GM19438 (cell line): Measurements from ENCODE around the gene RSBN1L.
"Not testable (repeated sequence)": the region's sequence is repeated elsewhere in the genome, so short reads cannot be mapped to it uniquely, and the experiment has no call there.

Experiments used
- ATAC-seq: cut with Tn5 transposase; IDR thresholded peaks from one replicate; pipeline ENCODE4 v1.9.1; 2021; ENCODE audit warnings: low read depth; ENCODE audit not compliant: unreplicated experiment

Gene RSBN1L

DNA sequence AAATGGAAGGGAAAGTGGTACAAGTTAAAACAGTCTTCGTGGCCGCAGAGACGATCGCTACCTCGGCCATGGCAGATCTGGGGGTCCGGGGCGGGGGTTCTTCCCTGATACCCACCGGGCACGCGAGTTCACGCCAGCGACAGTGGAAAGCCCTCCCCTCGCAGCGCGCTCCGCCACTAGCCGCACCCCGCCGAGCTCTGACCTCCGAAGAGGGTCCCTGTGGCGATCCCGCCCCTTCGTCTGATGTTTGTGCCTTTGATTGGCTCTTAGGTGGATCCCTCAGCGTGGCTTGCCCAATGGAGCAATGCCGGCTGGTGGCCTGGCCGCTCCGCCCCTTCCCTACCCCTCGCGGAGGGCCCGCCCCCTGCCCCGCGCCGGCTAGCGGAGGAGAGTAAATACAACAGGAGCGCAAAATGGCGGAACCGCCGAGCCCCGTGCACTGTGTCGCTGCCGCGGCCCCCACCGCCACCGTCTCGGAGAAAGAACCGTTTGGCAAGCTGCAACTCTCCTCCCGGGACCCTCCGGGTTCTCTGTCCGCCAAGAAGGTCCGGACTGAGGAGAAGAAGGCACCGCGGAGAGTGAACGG, at the start of gene RSBN1L:
RSBN1L (plus strand) TSS at position 403 of the 586 bp plus-strand sequence; CDS start at position 414, 11 bp downstream.
- ATAC-seq, result peak; percentile 84

DNA sequence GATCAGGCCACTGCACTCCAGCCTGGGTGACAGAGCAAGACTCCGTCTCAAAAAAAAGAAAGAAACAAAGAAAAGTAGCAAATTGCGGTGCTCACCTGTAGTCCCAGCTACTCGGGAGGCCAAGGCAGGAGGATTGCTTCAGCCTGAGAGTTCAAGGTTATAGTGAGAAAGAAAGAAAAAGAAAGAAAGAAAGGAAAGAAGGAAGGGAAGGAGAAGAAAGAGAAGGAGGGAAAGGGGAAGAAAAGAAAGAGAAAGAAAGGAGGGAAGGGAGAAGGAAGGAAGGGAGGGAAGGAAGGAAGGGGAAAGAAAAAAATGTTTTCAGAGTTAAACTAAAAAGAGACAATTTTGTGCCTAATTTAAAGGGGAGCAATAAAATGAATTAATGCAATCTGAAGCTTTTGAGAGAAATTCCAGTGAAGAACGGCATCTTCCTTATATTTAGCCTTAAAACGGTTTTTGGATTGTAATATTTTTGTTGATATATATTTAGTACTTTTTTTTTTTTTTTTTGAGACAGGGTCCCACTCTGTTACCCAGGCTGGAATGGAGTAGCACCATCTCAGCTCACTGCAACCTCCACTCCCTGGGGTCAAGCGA, 47.4 kb upstream of the RSBN1L start:
- ATAC-seq, result no peak

DNA sequence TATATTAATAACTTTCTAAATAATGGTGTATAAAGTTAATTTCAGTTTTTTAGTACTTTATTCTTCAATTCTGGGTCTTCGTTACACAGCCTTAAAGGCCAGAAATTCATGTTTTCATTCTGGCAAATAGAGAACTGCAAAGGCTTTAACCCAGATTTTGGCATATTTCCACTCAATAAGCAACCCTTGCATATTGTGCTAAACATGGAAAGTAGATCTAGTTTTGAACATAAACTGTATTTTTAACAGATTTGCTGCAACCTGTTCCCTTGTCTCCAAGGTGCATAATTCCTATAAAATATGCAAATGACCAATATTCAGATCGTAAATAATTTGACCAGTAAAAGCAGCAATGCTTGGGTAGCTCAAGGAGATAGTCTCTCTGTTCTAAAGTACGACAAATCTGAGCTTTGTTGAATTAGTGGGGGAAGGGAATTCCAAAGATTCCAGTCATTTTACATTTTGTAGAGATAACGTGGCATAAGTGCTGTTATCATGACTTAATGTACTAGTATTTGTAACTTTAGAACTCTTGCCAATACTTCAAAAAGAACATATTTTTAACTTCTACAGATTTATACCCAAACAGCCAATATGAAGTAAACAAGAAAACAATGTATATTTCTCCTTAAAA, 46.4 kb upstream of the RSBN1L start:
- ATAC-seq, result no peak

DNA sequence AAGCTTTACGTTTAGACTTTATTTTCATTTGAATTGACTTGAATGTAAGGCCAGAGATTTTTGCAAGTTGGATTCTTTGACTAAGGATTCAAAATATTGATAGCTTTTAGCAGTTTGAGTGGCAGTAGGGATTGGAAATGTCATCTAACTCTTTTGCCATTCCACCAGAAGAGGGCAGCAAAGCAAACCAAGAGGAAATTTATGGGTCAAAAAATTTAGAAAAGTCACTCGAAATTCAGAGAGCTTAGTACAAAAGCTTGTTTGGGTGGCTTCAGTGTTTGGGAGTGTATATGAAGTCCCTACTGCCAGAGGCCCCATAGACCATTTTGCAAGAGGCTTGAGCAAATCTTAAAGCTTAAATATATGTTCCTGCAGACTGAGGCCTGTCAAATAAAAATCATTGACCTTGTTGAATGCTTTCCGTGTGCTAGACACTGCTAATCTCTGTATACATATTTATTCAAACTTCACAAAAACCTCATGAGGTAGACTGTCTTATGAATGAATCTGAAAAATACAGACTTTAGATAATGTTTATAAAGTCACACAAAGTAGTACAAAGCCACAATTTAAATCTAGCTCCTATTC, 44.6 kb upstream of the RSBN1L start:
- no peak for ATAC-seq

DNA sequence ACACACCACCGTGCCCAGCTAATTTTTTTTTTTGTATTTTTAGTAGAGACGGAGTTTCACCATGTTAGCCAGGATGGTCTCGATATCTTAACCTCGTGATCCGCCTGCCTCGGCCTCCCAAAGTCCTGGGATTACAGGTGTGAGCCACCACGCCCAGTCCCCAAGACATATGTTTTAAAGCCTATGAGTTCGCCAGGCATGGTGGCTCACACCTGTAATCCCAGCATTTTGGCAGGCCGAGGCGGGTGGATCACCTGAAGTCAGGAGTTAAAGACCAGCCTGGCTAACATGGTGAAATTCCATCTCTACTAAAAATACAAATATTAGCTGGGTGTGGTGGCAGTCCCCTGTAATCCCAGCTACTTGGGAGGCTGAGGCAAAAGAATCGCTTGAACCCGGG, 43.4 kb upstream of the RSBN1L start:
- not testable (repeated sequence) for ATAC-seq

DNA sequence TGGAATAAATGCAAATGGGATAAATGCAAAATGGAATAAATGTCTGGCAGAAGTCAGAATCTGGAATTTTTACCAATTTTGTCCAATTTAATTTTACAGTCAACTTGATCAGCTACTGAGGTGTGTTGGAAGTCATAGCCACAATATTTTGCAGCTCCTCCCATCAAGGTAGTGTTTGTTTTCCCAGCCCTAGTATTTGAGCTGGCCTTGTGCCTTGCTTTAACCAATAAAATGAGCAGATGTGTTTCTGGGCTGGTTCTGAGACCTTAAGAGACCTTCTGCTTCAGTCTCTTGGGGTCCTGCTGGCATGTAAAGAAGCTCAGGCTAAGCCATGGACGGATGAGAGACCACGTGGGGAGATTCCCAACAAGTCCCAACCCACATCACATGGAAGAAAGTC, 42.7 kb upstream of the RSBN1L start:
- ATAC-seq, result no peak

DNA sequence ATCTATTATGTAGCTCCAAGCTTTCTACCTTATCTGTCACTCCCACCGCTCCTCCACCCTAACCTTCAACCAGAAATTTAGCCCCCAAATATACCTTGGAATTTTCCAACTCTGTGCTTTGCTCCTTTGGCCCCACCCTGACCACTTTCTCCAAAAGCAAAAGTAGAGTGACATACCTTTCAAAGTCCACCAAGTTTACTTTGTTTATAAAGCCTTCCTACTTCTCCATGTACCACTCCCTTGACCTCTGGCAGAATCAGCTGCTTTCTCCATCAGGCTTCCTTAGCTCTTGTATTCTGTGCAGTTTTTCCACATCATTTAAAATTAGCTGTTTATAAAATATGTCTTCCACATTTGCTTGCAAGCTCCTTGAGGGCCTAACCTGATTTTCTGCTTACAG, 40.9 kb upstream of the RSBN1L start:
- no peak for ATAC-seq

DNA sequence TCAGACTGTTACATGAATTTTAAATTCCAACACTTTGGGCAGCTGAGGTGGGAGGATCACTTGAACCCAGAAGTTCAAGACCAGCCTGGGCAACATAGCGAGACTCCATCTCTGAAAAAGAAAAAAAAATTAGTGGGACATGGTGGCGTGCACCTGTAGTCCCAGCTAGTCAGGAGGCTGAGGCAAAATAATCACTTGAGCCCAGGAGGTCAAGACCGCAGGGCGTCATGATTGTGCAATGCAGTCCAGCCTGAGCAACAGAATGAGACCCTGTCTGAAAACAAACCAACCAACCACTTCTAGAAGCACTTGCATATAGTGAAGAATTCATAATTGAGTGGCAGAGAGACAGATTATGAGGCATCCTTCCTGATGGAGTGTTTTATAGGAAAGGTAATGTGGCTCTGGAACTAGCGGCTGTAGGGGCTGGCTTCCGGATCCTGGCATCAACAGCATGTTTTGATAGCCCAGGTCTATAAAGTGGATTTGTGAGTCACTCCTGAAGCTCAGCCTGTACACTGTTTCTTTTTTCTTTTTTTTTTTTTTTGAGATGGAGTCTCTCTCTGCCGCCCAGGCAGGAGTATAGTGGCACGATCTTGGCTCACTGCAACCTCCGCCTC, 40.3 kb upstream of the RSBN1L start:
- ATAC-seq, result no peak

DNA sequence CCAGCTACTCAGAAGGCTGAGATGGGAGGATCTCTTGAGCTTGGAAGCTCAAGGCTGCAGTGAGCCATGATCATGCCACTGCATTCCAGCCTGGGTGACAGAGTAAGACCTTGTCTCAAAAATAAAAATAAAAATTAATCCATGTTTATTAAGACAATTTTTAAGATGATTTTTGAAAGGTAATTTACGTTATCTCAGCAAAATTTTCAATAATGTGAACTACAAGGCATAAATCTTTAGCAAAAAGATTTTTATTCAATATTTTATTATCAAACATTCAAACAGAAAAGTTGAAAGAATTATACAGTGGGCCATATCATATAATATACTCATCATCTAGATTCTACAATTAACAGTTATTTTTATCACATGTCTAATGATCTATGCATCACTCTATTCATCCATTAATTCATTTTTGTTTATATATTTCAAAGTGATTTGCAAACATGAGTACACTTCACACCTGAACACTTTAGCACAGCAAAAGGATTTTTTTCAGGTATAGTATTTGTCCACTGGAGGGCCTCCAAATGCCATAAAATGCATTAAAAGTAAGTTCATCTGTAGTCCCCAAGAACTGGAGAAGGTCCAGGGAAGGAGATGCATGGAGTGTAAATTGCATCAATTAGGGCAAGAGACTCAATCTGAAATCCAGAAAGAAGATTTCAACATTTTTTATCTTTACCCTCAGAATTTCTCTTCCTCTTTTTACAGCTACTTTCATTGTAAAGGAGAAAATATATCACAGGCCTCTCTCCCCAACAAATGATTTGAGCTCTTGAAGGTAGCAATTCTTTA, 38.6 kb upstream of the RSBN1L start:
- ATAC-seq, result peak; percentile 80

DNA sequence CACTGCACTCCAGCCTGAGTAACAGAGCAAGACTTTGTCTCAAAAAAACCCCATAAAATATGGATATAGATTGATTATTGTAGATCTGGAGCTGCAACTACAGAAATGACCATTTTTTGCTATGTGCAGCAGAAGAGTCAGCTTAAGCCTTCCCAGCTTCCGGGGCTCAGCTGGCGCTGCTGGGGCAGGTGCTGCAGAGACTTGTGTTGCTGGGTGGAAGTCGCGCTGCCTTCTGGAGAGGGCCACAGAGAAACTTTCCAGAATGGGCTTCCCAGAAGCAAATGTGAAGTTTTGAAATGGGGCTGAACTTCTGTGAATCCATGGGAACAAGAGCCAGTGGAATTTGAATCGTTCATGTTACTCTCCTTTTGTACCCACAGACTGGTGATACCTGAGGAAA, 37.3 kb upstream of the RSBN1L start:
- no peak for ATAC-seq

DNA sequence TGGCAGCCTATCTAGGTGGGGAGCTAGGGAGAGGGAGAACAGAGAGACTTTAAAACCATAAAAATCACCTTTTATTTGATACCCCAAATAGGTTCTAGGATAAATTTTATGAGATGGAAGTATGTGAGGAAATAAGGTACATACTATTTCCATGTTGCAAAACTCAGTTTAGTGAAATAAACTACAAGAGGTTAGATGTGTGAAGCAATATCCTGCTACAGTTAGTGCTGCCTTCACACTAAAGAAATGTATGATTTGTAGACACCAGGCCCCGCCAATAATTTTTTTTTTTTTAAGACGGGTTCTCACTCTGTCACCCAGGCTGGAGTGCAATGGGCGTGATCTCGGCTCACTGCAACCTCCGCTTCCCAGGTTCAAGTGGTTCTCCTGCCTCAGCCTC, 34.4 kb upstream of the RSBN1L start:
- no peak for ATAC-seq

DNA sequence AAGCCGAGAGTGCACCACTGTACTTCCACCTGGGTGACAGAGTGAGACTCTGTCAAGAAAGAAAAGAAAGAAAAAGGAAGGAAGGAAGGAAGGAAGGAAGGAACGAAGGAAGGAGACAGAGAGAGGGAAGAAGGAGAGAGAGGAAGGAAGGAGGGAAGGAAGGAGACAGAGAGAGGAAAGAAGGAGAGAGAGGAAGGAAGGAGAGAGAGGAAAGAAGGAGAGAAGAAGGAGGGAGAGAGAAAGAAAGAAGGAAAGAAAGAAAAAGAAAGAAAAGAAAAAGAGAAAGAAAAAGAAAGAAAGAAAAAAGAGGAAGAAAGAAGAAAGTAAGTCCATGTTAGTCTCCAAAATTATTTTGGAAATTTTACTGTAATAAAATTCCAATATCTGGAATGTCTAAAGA, 33.4 kb upstream of the RSBN1L start:
- ATAC-seq, result no peak

DNA sequence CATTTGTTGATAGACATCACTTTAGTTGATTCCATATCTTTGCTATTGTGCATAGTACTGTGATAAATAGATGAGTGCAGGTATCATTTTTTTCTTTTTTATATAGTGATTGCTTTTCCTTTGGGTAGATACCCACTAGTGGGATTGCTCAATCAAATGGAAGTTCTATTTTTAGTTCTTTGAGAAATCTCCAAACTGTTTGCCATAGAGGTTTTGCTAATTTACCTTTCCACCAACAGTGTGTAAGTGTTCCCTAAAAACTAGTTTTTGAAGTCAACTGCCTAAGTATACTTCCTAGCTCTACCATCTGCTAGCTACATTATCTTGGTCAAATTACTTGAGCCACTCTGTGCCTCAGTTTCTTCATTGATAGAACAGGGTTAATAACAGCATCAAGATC, 31.5 kb upstream of the RSBN1L start:
- ATAC-seq, result no peak

DNA sequence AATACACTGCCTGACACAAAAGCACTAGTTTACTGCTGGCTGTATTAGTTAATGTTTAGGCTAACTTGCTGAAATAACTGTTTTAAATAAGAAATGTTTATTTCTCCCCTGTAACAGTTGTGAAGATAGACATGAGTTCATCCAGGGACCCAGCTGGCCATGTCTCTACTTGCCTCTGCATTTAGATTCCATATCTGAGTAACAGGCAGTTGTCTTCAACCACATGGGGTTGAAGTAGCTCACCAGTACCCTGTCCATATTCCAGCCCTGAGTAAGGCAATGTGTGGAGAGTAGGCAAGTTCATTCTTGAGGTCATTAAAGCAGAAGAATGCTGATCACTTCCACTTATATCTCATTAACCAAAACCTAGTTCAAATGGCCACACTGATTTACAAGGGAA, 31.1 kb upstream of the RSBN1L start:
- ATAC-seq, result no peak

DNA sequence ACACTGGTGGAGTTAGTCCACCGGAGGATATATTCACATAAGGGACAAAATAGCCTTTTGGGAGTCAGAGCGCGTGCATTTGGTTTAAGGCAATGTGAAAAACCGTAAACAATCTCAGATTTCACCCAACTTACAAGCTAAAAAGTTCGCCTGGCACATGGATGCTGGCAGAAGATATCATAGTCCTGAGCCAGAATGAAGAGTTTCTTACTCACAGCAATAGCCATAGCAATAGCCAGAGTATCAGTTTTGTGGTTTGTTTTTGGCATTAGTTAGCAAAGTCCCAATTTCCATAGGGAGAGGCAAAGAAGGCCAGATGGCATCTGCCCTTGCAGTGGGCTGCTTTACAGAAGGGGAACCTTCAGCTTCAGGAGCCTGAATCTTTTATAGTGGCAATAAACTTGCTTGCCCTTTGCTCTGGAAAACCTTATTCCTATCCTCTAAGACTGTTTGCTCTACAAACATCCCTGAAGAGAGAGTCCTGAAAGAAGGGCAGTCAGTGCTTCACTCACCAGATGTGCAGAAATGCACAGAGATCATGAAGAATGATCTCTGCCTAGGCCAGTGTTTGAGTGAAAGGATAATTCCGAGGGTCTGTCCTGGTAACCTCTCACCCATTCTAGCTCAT, 28.7 kb upstream of the RSBN1L start:
- no peak for ATAC-seq

DNA sequence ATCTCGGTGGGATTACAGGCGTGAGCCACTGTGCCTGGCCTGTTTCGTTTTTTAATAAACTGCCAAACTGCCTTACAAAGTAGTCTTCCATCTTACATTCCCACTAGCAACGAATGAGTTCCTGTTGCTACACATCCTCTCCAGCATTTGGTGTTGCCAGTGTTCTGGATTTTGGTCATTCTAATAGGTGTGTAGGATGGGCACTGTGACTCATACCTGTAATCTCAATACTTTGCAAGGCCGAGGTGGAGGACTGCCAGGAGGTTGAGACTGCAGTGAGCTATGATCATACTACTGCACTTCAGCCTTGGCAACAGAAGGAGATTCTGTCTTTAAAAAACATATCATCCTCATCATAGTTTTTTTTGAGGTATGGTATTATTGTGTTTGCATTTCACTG, 21.4 kb upstream of the RSBN1L start:
- ATAC-seq, result no peak

DNA sequence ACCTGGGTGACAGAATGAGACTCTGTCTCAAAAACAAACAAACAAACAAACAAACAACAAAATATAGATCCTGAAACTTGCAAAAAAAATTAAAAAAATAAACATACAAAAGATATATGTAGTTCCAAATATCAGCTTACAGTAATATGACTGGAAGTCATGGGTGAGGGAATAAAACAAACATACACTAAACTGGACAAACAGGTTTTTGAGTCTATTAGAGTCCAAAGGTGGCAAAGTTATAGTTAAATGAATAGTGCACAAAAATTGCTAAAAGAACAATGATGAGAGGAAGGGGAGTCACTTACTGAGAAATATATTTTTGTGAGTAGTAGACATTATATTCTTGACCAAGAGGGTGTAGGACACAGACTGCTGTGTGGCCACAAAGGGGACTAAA, 16.7 kb upstream of the RSBN1L start:
- ATAC-seq, result no peak

DNA sequence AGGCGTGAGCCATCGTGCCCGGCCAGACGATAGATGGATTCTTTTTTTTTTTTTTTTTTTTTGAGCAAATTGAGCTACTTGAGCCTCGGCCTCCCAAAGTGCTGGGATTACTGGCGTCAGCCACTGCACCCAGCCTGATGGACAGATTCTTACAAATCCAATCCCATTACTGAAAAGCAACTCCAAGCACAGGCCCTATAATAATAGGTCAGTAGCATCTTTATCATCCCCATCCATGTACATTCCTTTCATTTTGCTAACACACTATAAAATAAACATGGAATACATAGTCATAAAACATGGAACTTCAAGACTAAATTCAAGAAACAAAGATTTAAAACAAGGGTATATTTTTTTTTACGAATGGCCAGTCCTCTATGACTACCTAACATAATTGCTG, 16.0 kb upstream of the RSBN1L start:
- no peak for ATAC-seq

DNA sequence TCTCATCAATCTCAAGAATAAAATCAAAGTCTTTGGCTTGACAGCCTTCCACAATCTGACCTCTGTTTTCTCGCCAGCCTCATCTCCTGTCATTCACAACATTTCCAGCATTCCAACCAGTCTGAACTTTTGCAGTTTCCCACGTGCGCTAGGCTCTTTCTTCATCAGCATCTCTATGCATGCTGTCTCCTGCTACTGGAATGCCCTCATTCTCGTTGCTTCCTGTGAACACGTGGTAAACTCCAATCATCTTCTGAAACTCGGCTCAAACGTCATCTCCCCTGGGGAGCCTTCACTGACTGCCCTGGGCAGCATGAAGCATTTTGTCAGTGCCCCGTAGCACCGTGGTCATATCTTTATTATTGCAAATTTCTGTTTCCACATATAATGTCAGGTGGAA, 12.2 kb upstream of the RSBN1L start:
- ATAC-seq, result no peak

DNA sequence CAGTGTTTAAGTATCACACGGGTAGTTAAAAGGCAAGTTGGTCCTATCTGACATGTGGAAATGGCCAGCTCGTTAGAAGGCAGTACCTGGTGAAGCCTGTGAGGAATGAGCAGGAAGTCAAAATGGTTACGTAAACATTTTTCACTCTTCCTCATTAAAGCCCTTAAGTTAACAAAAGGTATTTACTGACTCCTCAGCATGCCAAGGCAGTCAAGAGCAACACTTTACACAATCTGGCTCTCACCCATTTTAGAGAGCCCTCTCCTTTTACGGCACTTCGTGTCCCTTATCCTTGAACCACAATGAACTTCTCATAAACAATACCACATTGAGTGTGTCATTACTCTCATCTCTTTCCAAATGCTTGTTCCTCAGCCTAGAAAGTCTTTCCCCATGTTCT, 11.0 kb upstream of the RSBN1L start:
- no peak for ATAC-seq
